ENCODE data around the gene ZBTB42. TPM values are rescaled to one million over a fixed set of nuclear protein-coding genes. Genes with fewer than 3 reads are reported as not detected.
A peak's percentile ranks its signal among the peaks of the same experiment; 100 is the strongest.

Gene ZBTB42
- total and polyA plus RNA-seq, 2 of the 13 experiments (the other 11 are each of a cell fraction or from before 2014, with no cell fraction given): 2.8 to 4.2 TPM

DNA sequence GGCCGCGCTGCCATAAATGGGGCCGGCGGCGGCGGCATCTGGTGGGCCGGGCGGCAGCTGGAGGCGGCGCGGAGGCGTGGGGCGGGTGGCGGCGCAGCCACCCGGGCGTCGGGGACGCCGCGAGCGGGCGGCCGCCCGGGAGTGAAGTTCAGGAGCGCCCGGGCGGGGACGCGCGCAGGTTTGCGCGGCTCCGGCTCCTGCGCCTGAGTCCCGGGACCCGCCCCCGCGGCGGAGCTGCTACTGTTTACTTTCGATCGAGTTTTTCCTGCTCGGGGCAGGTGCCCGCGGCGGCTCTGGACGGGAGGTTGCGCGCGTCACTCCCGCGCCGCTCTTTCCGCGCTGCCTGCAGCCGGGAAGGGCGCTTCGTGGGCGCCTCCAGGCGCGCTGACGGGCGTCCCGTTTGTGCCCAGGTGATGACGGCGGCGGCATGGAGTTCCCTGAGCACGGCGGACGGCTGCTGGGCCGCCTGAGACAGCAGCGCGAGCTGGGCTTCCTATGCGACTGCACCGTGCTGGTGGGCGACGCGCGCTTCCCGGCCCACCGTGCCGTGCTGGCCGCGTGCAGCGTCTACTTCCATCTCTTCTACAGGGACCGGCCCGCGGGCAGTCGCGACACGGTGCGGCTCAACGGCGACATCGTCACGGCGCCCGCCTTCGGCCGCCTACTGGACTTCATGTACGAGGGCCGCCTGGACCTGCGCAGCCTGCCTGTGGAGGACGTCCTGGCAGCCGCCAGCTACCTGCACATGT lies at the start of gene ZBTB42 (continued):
- TF ChIP-seq, protein P1, sequence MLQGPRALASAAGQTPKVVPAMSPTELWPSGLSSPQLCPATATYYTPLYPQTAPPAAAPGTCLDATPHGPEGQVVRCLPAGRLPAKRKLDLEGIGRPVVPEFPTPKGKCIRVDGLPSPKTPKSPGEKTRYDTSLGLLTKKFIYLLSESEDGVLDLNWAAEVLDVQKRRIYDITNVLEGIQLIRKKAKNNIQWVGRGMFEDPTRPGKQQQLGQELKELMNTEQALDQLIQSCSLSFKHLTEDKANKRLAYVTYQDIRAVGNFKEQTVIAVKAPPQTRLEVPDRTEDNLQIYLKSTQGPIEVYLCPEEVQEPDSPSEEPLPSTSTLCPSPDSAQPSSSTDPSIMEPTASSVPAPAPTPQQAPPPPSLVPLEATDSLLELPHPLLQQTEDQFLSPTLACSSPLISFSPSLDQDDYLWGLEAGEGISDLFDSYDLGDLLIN (CRISPR knock-in tag; IDR thresholded peaks at IDR 0.05; ENCODE audit: borderline replicate concordance): no peak
- TF ChIP-seq ZNF329 (CRISPR knock-in tag; IDR thresholded peaks at IDR 0.05; ENCODE audit: low read depth) (no peak), ZNF552 (CRISPR knock-in tag; IDR thresholded peaks at IDR 0.05; ENCODE audit: borderline replicate concordance) (peak; percentile 77; the same call in 1 of the 2 replicates), NR2F1 (CRISPR knock-in tag; IDR thresholded peaks at IDR 0.05) (no peak), ZNF672 (CRISPR knock-in tag; IDR thresholded peaks at IDR 0.05) (no peak), ZNF256 (CRISPR knock-in tag; conservative IDR thresholded peaks at IDR 0.05) (no peak), FOXK2 (IDR thresholded peaks at IDR 0.05) (no peak), TOE1 (CRISPR knock-in tag; IDR thresholded peaks at IDR 0.05) (no peak), ZBTB38 (CRISPR knock-in tag; IDR thresholded peaks at IDR 0.05) (no peak; the same call in 1 of the 2 replicates), ZNF713 (CRISPR knock-in tag; IDR thresholded peaks at IDR 0.05) (no peak), MAZ (IDR thresholded peaks at IDR 0.05; ENCODE audit: borderline replicate concordance, low read depth, low read length) (no peak), MAZ (CRISPR knock-in tag; IDR thresholded peaks at IDR 0.05; ENCODE audit: low read depth) (no peak), THYN1 (CRISPR knock-in tag; IDR thresholded peaks at IDR 0.05; ENCODE audit: borderline replicate concordance, low read depth) (peak; percentile 71; the same call in 1 of the 2 replicates), HNF4A (CRISPR knock-in tag; IDR thresholded peaks at IDR 0.05) (no peak), ZSCAN12 (CRISPR knock-in tag; IDR thresholded peaks at IDR 0.05) (0 out of 2 replicates have a peak, but pooled peaks have one; percentile 62), RARG (CRISPR knock-in tag; IDR thresholded peaks at IDR 0.05; ENCODE audit: low read depth) (no peak), HOXD1 (CRISPR knock-in tag; IDR thresholded peaks at IDR 0.05) (no peak; the same call in 1 of the 2 replicates), ZSCAN30 (CRISPR knock-in tag; IDR thresholded peaks at IDR 0.05) (no peak), ZNF782 (CRISPR knock-in tag; IDR thresholded peaks at IDR 0.05; ENCODE audit: borderline replicate concordance) (no peak), ZNF709 (CRISPR knock-in tag; IDR thresholded peaks at IDR 0.05) (no peak), TEAD3 (CRISPR knock-in tag; optimal IDR thresholded peaks at IDR 0.05; ENCODE audit: borderline replicate concordance) (peak; percentile 13), ZNF207 (IDR thresholded peaks at IDR 0.05; ENCODE audit: borderline replicate concordance) (no peak), ZNF160 (CRISPR knock-in tag; IDR thresholded peaks at IDR 0.05) (no peak; the same call in 1 of the 2 replicates), SSRP1 (CRISPR knock-in tag; IDR thresholded peaks at IDR 0.05) (no peak), ZNF496 (CRISPR knock-in tag; IDR thresholded peaks at IDR 0.05; ENCODE audit: insufficient replicate concordance) (no peak), PTBP1 (IDR thresholded peaks at IDR 0.05; ENCODE audit: low read depth, low read length, poor library complexity, severe bottlenecking) (peak; percentile 12), TAF15 (IDR thresholded peaks at IDR 0.05; ENCODE audit: low read depth, low read length, poor library complexity, severe bottlenecking) (no peak)
- TF ChIP-seq, protein P2, sequence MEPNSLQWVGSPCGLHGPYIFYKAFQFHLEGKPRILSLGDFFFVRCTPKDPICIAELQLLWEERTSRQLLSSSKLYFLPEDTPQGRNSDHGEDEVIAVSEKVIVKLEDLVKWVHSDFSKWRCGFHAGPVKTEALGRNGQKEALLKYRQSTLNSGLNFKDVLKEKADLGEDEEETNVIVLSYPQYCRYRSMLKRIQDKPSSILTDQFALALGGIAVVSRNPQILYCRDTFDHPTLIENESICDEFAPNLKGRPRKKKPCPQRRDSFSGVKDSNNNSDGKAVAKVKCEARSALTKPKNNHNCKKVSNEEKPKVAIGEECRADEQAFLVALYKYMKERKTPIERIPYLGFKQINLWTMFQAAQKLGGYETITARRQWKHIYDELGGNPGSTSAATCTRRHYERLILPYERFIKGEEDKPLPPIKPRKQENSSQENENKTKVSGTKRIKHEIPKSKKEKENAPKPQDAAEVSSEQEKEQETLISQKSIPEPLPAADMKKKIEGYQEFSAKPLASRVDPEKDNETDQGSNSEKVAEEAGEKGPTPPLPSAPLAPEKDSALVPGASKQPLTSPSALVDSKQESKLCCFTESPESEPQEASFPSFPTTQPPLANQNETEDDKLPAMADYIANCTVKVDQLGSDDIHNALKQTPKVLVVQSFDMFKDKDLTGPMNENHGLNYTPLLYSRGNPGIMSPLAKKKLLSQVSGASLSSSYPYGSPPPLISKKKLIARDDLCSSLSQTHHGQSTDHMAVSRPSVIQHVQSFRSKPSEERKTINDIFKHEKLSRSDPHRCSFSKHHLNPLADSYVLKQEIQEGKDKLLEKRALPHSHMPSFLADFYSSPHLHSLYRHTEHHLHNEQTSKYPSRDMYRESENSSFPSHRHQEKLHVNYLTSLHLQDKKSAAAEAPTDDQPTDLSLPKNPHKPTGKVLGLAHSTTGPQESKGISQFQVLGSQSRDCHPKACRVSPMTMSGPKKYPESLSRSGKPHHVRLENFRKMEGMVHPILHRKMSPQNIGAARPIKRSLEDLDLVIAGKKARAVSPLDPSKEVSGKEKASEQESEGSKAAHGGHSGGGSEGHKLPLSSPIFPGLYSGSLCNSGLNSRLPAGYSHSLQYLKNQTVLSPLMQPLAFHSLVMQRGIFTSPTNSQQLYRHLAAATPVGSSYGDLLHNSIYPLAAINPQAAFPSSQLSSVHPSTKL (CRISPR knock-in tag; IDR thresholded peaks at IDR 0.05): no peak

Measured in HepG2 (cell line).